Measurements from ENCODE around the gene DERA.

DERA gene

GRCh38 chr12:15910864-15911721 is at the start of gene DERA (continued):
- peak; percentile 46 for TF ChIP-seq SP3 (tag by site-specific recombination; IDR thresholded peaks at IDR 0.05)
- peak; percentile 34 for TF ChIP-seq ZNF549 (tag by site-specific recombination; IDR thresholded peaks at IDR 0.05)
- TF ChIP-seq ZNF513 (tag by site-specific recombination; IDR thresholded peaks at IDR 0.05) = no peak
- peak; percentile 26 for TF ChIP-seq ZBTB48 (tag by site-specific recombination; IDR thresholded peaks at IDR 0.05)
- no peak for TF ChIP-seq ZNF354C (tag by site-specific recombination; IDR thresholded peaks at IDR 0.05; ENCODE audit: borderline replicate concordance, low read depth)
- TF ChIP-seq ZNF18 (tag by site-specific recombination; IDR thresholded peaks at IDR 0.05) = no peak
- TF ChIP-seq ZNF121 (tag by site-specific recombination; IDR thresholded peaks at IDR 0.05) = no peak
- no peak for TF ChIP-seq ZNF174 (tag by site-specific recombination; IDR thresholded peaks at IDR 0.05)
- TF ChIP-seq PRDM4 (tag by site-specific recombination; IDR thresholded peaks at IDR 0.05) = no peak
- TF ChIP-seq ZNF155 (tag by site-specific recombination; IDR thresholded peaks at IDR 0.05) = no peak
- no peak for TF ChIP-seq HOXC10 (CRISPR knock-in tag; IDR thresholded peaks at IDR 0.05)
- TF ChIP-seq ZNF501 (tag by site-specific recombination; IDR thresholded peaks at IDR 0.05) = peak; percentile 81
- TF ChIP-seq CTCF (tag by site-specific recombination; IDR thresholded peaks at IDR 0.05) = peak; percentile 8; the same call in 1 of the 2 replicates
- TF ChIP-seq ZNF423 (tag by site-specific recombination; IDR thresholded peaks at IDR 0.05) = no peak
- TF ChIP-seq ZNF76 (tag by site-specific recombination; IDR thresholded peaks at IDR 0.05; ENCODE audit: borderline replicate concordance, low read depth) = peak; percentile 34; the same call in 1 of the 2 replicates
- TF ChIP-seq ZNF266 (tag by site-specific recombination; IDR thresholded peaks at IDR 0.05; ENCODE audit: low read depth) = no peak
- TF ChIP-seq ZNF302 (tag by site-specific recombination; IDR thresholded peaks at IDR 0.05; ENCODE audit: low read depth) = no peak
- 0 out of 2 replicates have a peak, but pooled peaks have one; percentile 40 for TF ChIP-seq ZEB2 (tag by site-specific recombination; IDR thresholded peaks at IDR 0.05)
- peak; percentile 24; the same call in 1 of the 2 replicates for TF ChIP-seq ZNF398 (tag by site-specific recombination; IDR thresholded peaks at IDR 0.05)
- no peak for TF ChIP-seq ZNF248 (tag by site-specific recombination; IDR thresholded peaks at IDR 0.05)
- TF ChIP-seq SETDB1 (IDR thresholded peaks at IDR 0.05; ENCODE audit: insufficient read length, low read length) = no peak

Data from HEK293 (cell line).